ENCODE measurements around the gene SULT2A1.

- TF ChIP-seq CTCF (IDR thresholded peaks at IDR 0.05) (no peak), ZFX (IDR thresholded peaks at IDR 0.05; ENCODE audit: borderline replicate concordance) (no peak)
These were observed 11.7 kb upstream of the SULT2A1 start for GRCh38 chr19:47897861-47898260.

Measured in 22Rv1 (cell line).